ENCODE measurements around the gene CD200. TPM values are rescaled to one million over a fixed set of nuclear protein-coding genes. Genes with fewer than 3 reads are reported as not detected.

CD200 gene
- total and polyA plus RNA-seq, 2 experiments from 2014 or later: 51.9 to 65.0 TPM

- Histone ChIP-seq H3K4me3 (no peak overlapping the region), H3K4me2 (no peak overlapping the region), H4K20me1 (replicated peaks; ENCODE audit: insufficient read depth) (no peaks in the 10 kb centered on the region), H3K27ac (ENCODE audit: low read depth) (0 out of 2 replicates have a peak overlapping the region, but pooled peaks have one; percentile 43), H3K9me2 (ENCODE audit: insufficient read depth) (no peaks in the 10 kb centered on the region), H3K36me3 (ENCODE audit: insufficient read depth) (no peaks in the 10 kb centered on the region), H3K79me2 (replicated peaks; ENCODE audit: insufficient read depth) (no peaks in the 10 kb centered on the region; the same call in 1 of the 2 replicates), H3F3A (replicated peaks; ENCODE audit: low read depth) (no peaks in the 10 kb centered on the region), H3K4me1 (ENCODE audit: insufficient read depth) (peaks cover 54% of the 10 kb centered on the region), H3K27me3 (ENCODE audit: insufficient read depth) (no peaks in the 10 kb centered on the region), H2AFZ (no peak overlapping the region)
- Mint-ChIP-seq H3K9me3 (no peaks in the 10 kb centered on the region), H3K27ac (no peak overlapping the region), H3K27me3 (ENCODE audit: insufficient read depth, low read depth, poor library complexity) (peaks cover 10% of the 10 kb centered on the region), H3K4me1 (peaks cover 56% of the 10 kb centered on the region), H3K4me3 (no peak overlapping the region), H3K36me3 (ENCODE audit: low read depth) (peaks cover 3% of the 10 kb centered on the region; the same call in 1 of the 3 replicates)
- ATAC-seq (no peak), DNase-seq (ENCODE audit: low spot score) (no peak)
- TF ChIP-seq EZH2phosphoT487 (IDR thresholded peaks at IDR 0.05; ENCODE audit: unreplicated experiment) (no peak), POLR2AphosphoS5 (IDR thresholded peaks at IDR 0.05; ENCODE audit: low read depth) (no peak), ETS1 (IDR thresholded peaks at IDR 0.05) (no peak), ZNF331 (CRISPR knock-in tag; IDR thresholded peaks at IDR 0.05; ENCODE audit: low read depth) (no peak)
These were observed 72.9 kb downstream of the CD200 start for GRCh38 chr3:112405845-112406244.

- Mint-ChIP-seq H3K4me3 (no peak overlapping the region), H3K36me3 (ENCODE audit: low read depth) (peaks cover 11% of the 10 kb centered on the region), H3K9me3 (no peaks in the 10 kb centered on the region), H3K27me3 (ENCODE audit: insufficient read depth, low read depth, poor library complexity) (peaks cover 7% of the 10 kb centered on the region), H3K27ac (peak overlapping the region; percentile 38; the same call in 1 of the 2 replicates), H3K4me1 (peaks cover 45% of the 10 kb centered on the region)
- Histone ChIP-seq H3K36me3 (ENCODE audit: insufficient read depth) (no peaks in the 10 kb centered on the region), H3K27me3 (ENCODE audit: insufficient read depth) (no peaks in the 10 kb centered on the region), H3K27ac (ENCODE audit: low read depth) (no peak overlapping the region), H3K4me3 (no peak overlapping the region), H3F3A (replicated peaks; ENCODE audit: low read depth) (no peaks in the 10 kb centered on the region), H2AFZ (no peak overlapping the region), H3K79me2 (replicated peaks; ENCODE audit: insufficient read depth) (no peaks in the 10 kb centered on the region; the same call in 1 of the 2 replicates), H3K9me2 (ENCODE audit: insufficient read depth) (no peaks in the 10 kb centered on the region), H4K20me1 (replicated peaks; ENCODE audit: insufficient read depth) (no peaks in the 10 kb centered on the region), H3K4me1 (ENCODE audit: insufficient read depth) (peaks cover 39% of the 10 kb centered on the region), H3K4me2 (no peak overlapping the region)
- DNase-seq (ENCODE audit: low spot score) (no peak), ATAC-seq (no peak)
- TF ChIP-seq STAT1 (IDR thresholded peaks at IDR 0.05; ENCODE audit: unreplicated experiment): no peak
- TF ChIP-seq JUNB (IDR thresholded peaks at IDR 0.05; ENCODE audit: unreplicated experiment): no peak
- TF ChIP-seq REST (IDR thresholded peaks at IDR 0.05; ENCODE audit: unreplicated experiment): no peak
- no peak for TF ChIP-seq ETS1 (IDR thresholded peaks at IDR 0.05)
- no peak for TF ChIP-seq ZNF462 (CRISPR knock-in tag; IDR thresholded peaks at IDR 0.05)
- TF ChIP-seq NANOG (IDR thresholded peaks at IDR 0.05; ENCODE audit: borderline replicate concordance): no peak
These were observed 74.4 kb downstream of the CD200 start for GRCh38 chr3:112407214-112407887.
